HUES48 (cell line): ENCODE results near the gene COL4A2.
A peak's percentile ranks its signal among the peaks of the same experiment; 100 is the strongest.

Experiments used
- H3K27ac ChIP-seq: one replicate; pipeline ENCODE4 v1.7.0; 2013; ENCODE audit warnings: low read depth, low read length, inconsistent platforms
- H3K27me3 ChIP-seq: 2 replicates; pipeline ENCODE4 v1.6.1; 2013; ENCODE audit warnings: mild to moderate bottlenecking, low read length; ENCODE audit not compliant: control insufficient read depth, insufficient read depth
- H3K36me3 ChIP-seq: 2 replicates; pipeline ENCODE4 v1.6.1; 2013; ENCODE audit warnings: low read length; ENCODE audit not compliant: control insufficient read depth, insufficient read depth
- H3K4me1 ChIP-seq: 2 replicates; pipeline ENCODE4 v1.6.1; 2013; ENCODE audit warnings: mild to moderate bottlenecking, low read length; ENCODE audit not compliant: control insufficient read depth, insufficient read depth
- H3K4me3 ChIP-seq: 2 replicates; pipeline ENCODE4 v1.5.1; 2013; ENCODE audit warnings: mild to moderate bottlenecking, low read depth, low read length
- H3K9ac ChIP-seq: 2 replicates; pipeline ENCODE4 v1.6.1; 2013; ENCODE audit warnings: mild to moderate bottlenecking, low read depth, low read length, moderate library complexity
- H3K9me3 ChIP-seq: 2 replicates; pipeline ENCODE4 v1.6.1; 2013; ENCODE audit warnings: low read length; ENCODE audit not compliant: control insufficient read depth, insufficient read depth

COL4A2 gene

DNA sequence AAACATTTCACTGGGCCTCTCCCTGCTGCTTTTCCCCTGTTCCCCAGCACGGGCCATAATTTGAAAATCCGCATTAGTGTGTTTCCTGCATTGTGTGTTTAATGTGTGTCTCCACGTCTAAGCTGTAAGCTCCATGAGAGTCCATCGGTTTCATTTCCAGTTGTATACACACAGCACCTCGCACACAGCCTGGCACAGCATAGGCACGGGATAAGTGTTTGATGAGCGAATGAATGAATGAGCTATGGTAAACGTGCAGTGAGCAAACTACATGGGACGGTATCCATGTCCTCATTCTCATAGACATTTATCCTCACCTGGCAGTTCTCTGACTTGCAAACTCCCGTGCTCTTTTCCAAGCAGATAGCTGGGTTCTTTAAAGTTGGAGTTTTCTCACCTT lies 148.4 kb downstream of the COL4A2 start:
- H3K4me1 ChIP-seq: peaks cover 11% of the 10 kb centered on the region
- H3K36me3 ChIP-seq: peaks cover 16% of the 10 kb centered on the region; the same call in 1 of the 2 replicates
- no peaks in the 10 kb centered on the region for H3K27me3 ChIP-seq
- H3K27ac ChIP-seq: peak overlapping the region; percentile 46
- H3K9ac ChIP-seq: no peak overlapping the region
- H3K4me3 ChIP-seq: no peak overlapping the region
- H3K9me3 ChIP-seq: no peaks in the 10 kb centered on the region

DNA sequence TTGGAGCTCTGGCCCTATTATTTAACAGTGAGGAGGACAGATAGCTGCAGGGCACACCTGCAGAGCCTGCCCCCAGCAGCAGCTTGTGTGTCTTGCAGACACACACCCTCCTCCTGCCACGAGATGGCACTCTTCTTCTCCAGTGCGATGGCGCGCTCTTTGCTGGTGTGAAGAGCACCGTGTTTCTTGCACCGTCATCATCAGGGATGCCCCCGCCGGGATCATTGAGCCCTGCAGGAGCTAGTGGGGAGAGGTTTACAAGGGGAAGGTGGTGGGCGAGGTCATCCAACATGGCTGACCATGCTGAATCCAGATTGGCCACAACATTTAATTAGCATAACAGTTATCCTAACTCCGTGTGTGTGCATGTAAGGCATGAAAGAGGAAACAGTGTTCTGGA lies 148.9 kb downstream of the COL4A2 start:
- peaks cover 11% of the 10 kb centered on the region for H3K4me1 ChIP-seq
- H3K9ac ChIP-seq: no peak overlapping the region
- peak overlapping the region; percentile 46 for H3K27ac ChIP-seq
- H3K36me3 ChIP-seq: peaks cover 11% of the 10 kb centered on the region; the same call in 1 of the 2 replicates
- no peaks in the 10 kb centered on the region for H3K9me3 ChIP-seq
- no peaks in the 10 kb centered on the region for H3K27me3 ChIP-seq
- no peak overlapping the region for H3K4me3 ChIP-seq

DNA sequence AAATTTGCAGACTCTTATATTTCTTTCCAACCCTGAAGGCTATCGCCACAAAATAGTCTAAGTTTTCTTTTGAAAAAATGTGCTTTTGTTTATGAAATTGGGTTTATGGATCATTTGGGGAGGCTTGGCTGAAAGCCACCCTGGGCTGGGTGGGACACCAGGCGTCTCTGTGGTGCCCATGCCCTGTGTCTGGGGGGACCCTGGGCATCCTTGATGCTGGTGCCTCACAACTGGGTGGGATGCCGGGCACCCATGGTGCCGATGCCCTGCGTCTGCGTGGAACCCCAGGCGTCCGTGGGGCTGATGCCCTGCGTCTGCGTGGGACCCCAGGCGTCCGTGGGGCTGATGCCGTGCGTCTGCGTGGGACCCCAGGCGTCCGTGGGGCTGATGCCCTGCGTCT lies 149.5 kb downstream of the COL4A2 start:
- no peak overlapping the region for H3K4me3 ChIP-seq
- no peaks in the 10 kb centered on the region for H3K27me3 ChIP-seq
- H3K9ac ChIP-seq: no peak overlapping the region
- no peak overlapping the region for H3K27ac ChIP-seq
- peaks cover 10% of the 10 kb centered on the region; the same call in 1 of the 2 replicates for H3K36me3 ChIP-seq
- peaks cover 11% of the 10 kb centered on the region for H3K4me1 ChIP-seq
- no peaks in the 10 kb centered on the region for H3K9me3 ChIP-seq

DNA sequence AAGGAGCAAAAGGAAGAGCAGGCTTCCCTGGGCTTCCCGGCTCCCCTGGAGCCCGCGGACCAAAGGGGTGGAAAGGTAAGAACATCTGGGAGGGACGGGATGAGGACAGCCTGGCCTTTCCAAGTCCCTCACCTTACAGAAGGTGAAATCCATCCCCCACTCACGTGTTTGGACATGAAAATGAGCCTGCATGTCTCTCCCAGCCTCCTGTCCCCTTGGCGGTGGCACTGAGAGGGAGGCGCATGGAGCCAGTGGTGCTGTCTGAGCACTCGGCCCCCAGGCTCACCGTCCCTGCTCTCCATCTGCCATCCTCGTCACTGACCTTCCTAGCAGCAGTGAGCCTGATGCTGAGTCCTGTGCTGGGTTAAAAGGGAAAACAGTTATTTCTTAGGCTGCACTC lies 150.3 kb downstream of the COL4A2 start:
- no peak overlapping the region for H3K9ac ChIP-seq
- H3K27ac ChIP-seq: no peak overlapping the region

DNA sequence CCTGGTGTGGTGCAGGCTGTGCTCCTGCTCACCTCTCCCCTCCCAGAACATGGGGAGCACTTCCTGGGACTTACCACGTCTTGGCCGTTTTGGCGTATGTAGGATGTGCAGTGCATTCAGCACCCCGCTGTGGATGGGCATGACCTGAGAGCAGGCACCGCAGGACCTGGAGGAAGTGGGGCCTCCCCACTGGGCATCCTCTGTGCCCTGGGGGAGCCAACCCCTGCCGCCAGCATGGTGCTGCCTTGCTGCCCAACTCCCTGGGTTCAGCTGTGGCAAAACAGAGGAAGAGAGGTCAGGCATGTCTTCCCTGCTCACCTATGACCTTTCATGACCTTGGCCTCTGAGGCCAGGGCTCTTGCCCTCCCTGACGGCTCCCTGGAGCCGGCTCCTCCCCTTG lies 150.9 kb downstream of the COL4A2 start:
- Histone ChIP-seq H3K27me3 (no peaks in the 10 kb centered on the region), H3K27ac (no peak overlapping the region), H3K36me3 (peaks cover 20% of the 10 kb centered on the region), H3K9me3 (no peaks in the 10 kb centered on the region), H3K9ac (no peak overlapping the region), H3K4me3 (no peak overlapping the region), H3K4me1 (peaks cover 11% of the 10 kb centered on the region)

More for the DNA sequence above, 150.3 kb downstream of the COL4A2 start:
- H3K4me3 ChIP-seq: no peak overlapping the region
- no peaks in the 10 kb centered on the region for H3K27me3 ChIP-seq
- peaks cover 11% of the 10 kb centered on the region for H3K4me1 ChIP-seq
- H3K9me3 ChIP-seq: no peaks in the 10 kb centered on the region
- H3K36me3 ChIP-seq: peaks cover 17% of the 10 kb centered on the region

DNA sequence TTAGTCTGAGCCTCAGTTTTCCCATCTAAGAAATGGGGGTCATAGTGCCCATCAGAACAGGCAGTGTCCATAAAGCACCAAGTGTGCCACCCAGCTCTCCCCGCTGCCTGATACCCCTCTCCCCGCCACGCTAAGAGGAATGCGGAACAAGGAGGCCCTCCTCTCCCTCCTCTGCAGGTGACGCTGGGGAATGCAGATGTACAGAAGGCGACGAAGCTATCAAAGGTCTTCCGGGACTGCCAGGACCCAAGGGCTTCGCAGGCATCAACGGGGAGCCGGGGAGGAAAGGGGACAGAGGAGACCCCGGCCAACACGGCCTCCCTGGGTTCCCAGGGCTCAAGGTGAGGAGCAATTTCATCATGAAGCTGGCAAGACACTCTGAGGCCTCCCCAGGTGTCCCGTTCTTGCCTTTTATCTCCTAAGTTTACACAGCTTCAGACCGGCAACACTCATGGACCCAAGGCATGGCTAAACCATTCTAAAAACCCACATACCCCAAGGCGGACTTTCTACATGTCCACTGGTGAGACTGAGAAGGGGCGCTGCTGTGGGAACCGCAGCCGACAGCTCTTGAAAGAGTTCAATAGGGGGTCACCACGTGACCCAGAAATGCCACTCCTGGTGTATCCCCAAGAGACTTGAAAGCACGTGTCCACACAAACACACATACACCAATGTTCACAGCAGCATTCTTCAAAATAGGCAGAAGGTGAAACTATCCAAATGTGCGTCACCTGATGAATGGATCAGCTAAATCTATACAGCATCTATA lies 151.7 kb downstream of the COL4A2 start:
- no peaks in the 10 kb centered on the region for H3K9me3 ChIP-seq
- no peak overlapping the region for H3K27ac ChIP-seq
- no peak overlapping the region for H3K4me3 ChIP-seq
- H3K9ac ChIP-seq: no peak overlapping the region
- peaks cover 11% of the 10 kb centered on the region for H3K4me1 ChIP-seq
- H3K36me3 ChIP-seq: peaks cover 20% of the 10 kb centered on the region
- H3K27me3 ChIP-seq: no peaks in the 10 kb centered on the region

DNA sequence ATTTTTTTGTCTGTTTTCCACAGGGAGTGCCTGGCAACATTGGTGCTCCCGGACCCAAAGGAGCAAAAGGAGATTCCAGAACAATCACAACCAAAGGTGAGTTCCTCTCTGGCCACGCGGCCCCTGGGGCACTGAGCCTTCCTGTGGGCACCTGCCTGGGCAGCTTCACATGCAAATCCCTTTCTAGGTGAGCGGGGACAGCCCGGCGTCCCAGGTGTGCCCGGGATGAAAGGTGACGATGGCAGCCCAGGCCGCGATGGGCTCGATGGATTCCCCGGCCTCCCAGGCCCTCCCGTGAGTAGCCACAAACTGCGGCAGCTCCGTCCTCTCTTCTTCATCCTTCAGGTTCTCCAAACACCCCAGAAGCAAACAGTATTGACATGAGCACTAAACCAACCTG lies 155.0 kb downstream of the COL4A2 start:
- Histone ChIP-seq H3K36me3 (peaks cover 28% of the 10 kb centered on the region), H3K9me3 (no peaks in the 10 kb centered on the region), H3K9ac (no peak overlapping the region)

DNA sequence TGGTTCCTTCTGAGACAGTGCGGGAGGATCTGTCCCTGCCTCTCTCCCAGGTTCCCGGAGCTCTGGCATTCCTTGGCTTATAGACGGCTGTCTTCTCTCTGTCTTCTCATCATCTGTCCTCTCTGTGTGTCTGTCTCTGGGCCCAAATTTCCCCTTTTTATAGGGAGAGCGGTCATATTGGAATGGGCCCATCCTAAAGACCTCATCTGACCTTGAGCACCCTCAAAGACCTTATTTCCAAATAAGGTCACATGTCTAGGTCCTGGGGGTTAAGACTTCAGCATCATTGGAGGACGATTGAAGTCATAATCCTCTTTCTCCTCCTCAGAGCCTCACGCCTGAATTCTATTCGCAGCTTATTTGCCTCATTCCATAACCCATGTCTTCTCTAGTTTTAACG lies 156.1 kb downstream of the COL4A2 start:
- no peaks in the 10 kb centered on the region for H3K4me1 ChIP-seq
- no peaks in the 10 kb centered on the region for H3K27me3 ChIP-seq

More for the DNA sequence above, 155.0 kb downstream of the COL4A2 start:
- Histone ChIP-seq H3K4me3 (no peak overlapping the region), H3K4me1 (no peaks in the 10 kb centered on the region), H3K27ac (no peak overlapping the region), H3K27me3 (no peaks in the 10 kb centered on the region)

DNA sequence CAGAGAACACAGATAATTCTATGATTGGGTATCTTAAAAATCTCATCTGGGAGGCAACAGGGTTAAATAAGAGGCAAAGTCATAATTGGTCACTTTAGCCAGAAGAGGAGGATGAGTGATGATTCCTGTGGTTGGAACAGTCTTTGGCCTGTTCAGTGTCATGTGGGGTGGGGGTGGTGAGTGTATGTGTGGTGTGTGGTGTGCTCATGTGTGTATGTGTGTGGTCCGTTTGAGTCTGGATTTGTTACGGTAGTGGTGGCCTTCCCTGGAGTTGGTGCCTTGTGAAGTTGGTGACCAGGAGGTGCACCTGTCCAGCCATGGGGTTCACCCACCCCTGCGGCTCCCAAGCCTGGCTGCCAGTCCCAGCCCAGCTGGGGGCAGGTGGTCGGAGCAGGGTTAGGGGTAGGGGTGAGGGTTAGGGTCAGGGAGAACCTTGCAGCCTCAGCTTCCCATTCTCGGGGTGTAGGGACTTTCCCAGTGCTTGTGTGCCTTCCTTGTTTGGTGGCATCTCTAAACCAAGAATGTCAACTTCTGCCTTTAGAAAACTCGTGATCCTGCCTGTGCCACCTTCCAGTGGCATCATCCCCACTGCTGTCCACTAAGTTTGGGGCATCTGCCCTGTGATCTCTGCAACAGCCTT lies 156.9 kb downstream of the COL4A2 start:
- H3K27ac ChIP-seq: no peak overlapping the region
- no peaks in the 10 kb centered on the region for H3K9me3 ChIP-seq
- no peak overlapping the region for H3K4me3 ChIP-seq
- H3K36me3 ChIP-seq: peaks cover 34% of the 10 kb centered on the region
- no peaks in the 10 kb centered on the region for H3K27me3 ChIP-seq
- H3K9ac ChIP-seq: no peak overlapping the region
- no peaks in the 10 kb centered on the region for H3K4me1 ChIP-seq

More for the DNA sequence above, 156.1 kb downstream of the COL4A2 start:
- Histone ChIP-seq H3K36me3 (peaks cover 36% of the 10 kb centered on the region), H3K9me3 (no peaks in the 10 kb centered on the region), H3K27ac (no peak overlapping the region), H3K4me3 (no peak overlapping the region), H3K9ac (no peak overlapping the region)

DNA sequence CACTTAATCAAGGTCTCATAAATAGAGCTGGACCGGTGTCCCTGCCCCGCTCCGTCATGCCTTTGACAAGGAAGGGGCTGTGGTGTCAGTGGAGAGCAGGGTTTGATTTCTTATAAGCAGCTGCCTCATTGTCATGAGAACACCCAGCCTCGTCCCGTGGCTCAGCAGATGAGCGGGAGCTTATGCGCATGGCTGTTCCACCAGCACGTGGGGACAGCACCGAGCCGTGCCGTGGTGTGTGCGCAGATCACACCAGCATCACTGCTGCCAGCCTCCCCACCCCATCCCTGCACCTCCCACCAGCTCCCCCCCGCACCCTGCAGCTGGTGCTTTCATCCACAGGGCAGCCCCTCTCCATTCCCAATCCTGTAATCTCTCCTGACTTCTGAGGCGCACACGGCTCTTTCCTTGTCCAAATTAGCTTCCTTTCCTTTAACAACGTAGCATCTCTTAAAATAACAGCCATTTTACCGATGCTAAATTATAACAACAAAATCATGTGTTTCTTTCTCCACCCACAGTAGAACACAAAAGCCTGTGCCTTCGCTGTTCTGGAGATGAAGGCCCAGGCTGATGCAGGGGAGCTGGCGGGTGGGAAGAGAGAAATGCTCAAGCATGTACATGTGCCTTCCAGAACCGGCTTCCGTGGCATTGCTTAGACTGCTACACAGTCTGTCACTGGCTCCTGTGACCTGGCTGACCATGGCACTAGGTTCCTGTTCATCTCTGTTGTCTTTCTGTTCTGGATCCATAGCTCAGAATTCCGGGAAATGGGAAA lies 157.7 kb downstream of the COL4A2 start:
- Histone ChIP-seq H3K9ac (no peak overlapping the region), H3K36me3 (peaks cover 33% of the 10 kb centered on the region), H3K27ac (no peak overlapping the region), H3K9me3 (no peaks in the 10 kb centered on the region), H3K4me1 (no peaks in the 10 kb centered on the region), H3K27me3 (no peaks in the 10 kb centered on the region), H3K4me3 (no peak overlapping the region)

DNA sequence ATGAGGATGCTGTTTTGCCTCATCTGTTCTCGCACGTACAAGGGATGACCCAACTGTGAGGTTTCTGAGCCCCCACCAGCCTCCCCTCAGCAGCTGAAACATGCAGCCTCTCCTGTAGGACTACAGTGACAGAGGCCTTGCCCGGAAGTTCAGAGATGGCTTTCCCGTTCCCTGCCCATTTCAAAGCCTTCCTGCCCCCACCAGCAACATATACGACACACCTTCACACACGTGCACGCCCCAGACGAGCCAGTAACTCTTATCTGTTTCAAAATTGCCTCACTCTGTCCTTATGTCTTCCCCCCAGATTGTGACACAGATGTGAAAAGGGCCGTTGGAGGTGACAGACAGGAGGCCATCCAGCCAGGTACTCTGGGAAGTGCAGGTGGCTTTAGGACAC lies 158.6 kb downstream of the COL4A2 start:
- no peak overlapping the region for H3K27ac ChIP-seq
- no peaks in the 10 kb centered on the region for H3K27me3 ChIP-seq
- peaks cover 37% of the 10 kb centered on the region for H3K36me3 ChIP-seq
- H3K9ac ChIP-seq: no peak overlapping the region
- no peaks in the 10 kb centered on the region for H3K9me3 ChIP-seq
- H3K4me1 ChIP-seq: no peaks in the 10 kb centered on the region
- no peak overlapping the region for H3K4me3 ChIP-seq
